ENCODE data around the gene ELOVL6. TPM values are rescaled to one million over a fixed set of nuclear protein-coding genes. Genes with fewer than 3 reads are reported as not detected.
A peak's percentile ranks its signal among the peaks of the same experiment; 100 is the strongest.
"Not testable (repeated sequence)": the region's sequence is repeated elsewhere in the genome, so short reads cannot be mapped to it uniquely, and the experiment has no call there.

Gene ELOVL6
- 1 to 10 TPM; 8.5 to 9.7 TPM for total RNA-seq

GRCh38 chr4:110198435-110199416 lies at the start of gene ELOVL6:
TSS of gene ELOVL6 (minus strand) at chr4:110198615. CDS start at chr4:110198335, 280 bp downstream.
- ChIA-PET CTCF (interaction anchor here (0.9 to 1.6 kb wide), 4 partner anchors 10 to 150 kb away, joined by 3 to 6 read pairs (median 4); no protein-coding TSS in a partner anchor), POLR2A (interaction anchor here (1.3 to 3.3 kb wide), 2 partner anchors 34 to 45 kb away, joined by 3 to 23 read pairs; no protein-coding TSS in a partner anchor)
- Mint-ChIP-seq H3K4me3 (peak within 1 kb of the TSS; percentile 84), H3K4me1 (ENCODE audit: low read depth) (peaks cover 15% of the 10 kb centered on the region), H3K9me3 (no peaks in the 10 kb centered on the region), H3K27me3 (no peaks in the 10 kb centered on the region), H3K36me3 (peaks cover 4% of the 10 kb centered on the region), H3K27ac (peak within 1 kb of the TSS; percentile 87)
- DNase-seq, result peak; percentile 61
- intact Hi-C loops (cut with micrococcal nuclease), result loop anchor here (1.0 to 10.0 kb wide), 5 partner anchors 89 to 764 kb away; partner anchors contain the start of genes MCUB and SEC24B

- Mint-ChIP-seq H3K36me3 (no peaks in the 10 kb centered on the region), H3K4me3 (no peak overlapping the region), H3K27ac (no peak overlapping the region), H3K27me3 (peaks cover 2% of the 10 kb centered on the region), H3K9me3 (no peaks in the 10 kb centered on the region), H3K4me1 (ENCODE audit: low read depth) (no peaks in the 10 kb centered on the region)
- no peak for DNase-seq
- intact Hi-C loops (cut with micrococcal nuclease), result no loop called here
- ChIA-PET POLR2A (no interaction called here), CTCF (no interaction called here)
Measured at GRCh38 chr4:110248100-110248499, 49.7 kb upstream of the ELOVL6 start.

- H3K4me1 Mint-ChIP-seq (ENCODE audit: low read depth), result no peaks in the 10 kb centered on the region
- no peak overlapping the region for H3K4me3 Mint-ChIP-seq
- ChIA-PET POLR2A (no interaction called here), CTCF (no interaction called here)
- peaks cover 2% of the 10 kb centered on the region for H3K27me3 Mint-ChIP-seq
- no peak for DNase-seq
- H3K27ac Mint-ChIP-seq, result no peak overlapping the region
- no peaks in the 10 kb centered on the region for H3K36me3 Mint-ChIP-seq
- H3K9me3 Mint-ChIP-seq, result no peaks in the 10 kb centered on the region
- intact Hi-C loops (cut with micrococcal nuclease), result no loop called here
Measured at GRCh38 chr4:110247591-110247990, 49.2 kb upstream of the ELOVL6 start.

GRCh38 chr4:110245577-110245976 lies 47.2 kb upstream of the ELOVL6 start:
- no peak overlapping the region for H3K4me3 Mint-ChIP-seq
- peaks cover 3% of the 10 kb centered on the region for H3K27me3 Mint-ChIP-seq
- CTCF ChIA-PET, result no interaction called here
- POLR2A ChIA-PET, result no interaction called here
- no peak overlapping the region for H3K27ac Mint-ChIP-seq
- no peaks in the 10 kb centered on the region for H3K36me3 Mint-ChIP-seq
- H3K9me3 Mint-ChIP-seq, result no peaks in the 10 kb centered on the region
- no peaks in the 10 kb centered on the region for H3K4me1 Mint-ChIP-seq (ENCODE audit: low read depth)
- DNase-seq, result no peak
- intact Hi-C loops (cut with micrococcal nuclease), result no loop called here

- CTCF ChIA-PET, result no interaction called here
- H3K36me3 Mint-ChIP-seq, result no peaks in the 10 kb centered on the region
- no peak overlapping the region for H3K27ac Mint-ChIP-seq
- H3K4me1 Mint-ChIP-seq (ENCODE audit: low read depth), result no peaks in the 10 kb centered on the region
- intact Hi-C loops (cut with micrococcal nuclease), result no loop called here
- H3K9me3 Mint-ChIP-seq, result no peaks in the 10 kb centered on the region
- DNase-seq, result no peak
- POLR2A ChIA-PET, result no interaction called here
- peaks cover 7% of the 10 kb centered on the region for H3K27me3 Mint-ChIP-seq
- no peak overlapping the region for H3K4me3 Mint-ChIP-seq
Measured at GRCh38 chr4:110236324-110236723, 37.9 kb upstream of the ELOVL6 start.

GRCh38 chr4:110233581-110233980 lies 35.2 kb upstream of the ELOVL6 start:
- CTCF ChIA-PET, POLR2A ChIA-PET: not testable (repeated sequence)

GRCh38 chr4:110231869-110232268 lies 33.5 kb upstream of the ELOVL6 start:
- Mint-ChIP-seq H3K4me1 (ENCODE audit: low read depth) (no peaks in the 10 kb centered on the region), H3K27ac (no peak overlapping the region), H3K4me3 (no peak overlapping the region), H3K36me3 (no peaks in the 10 kb centered on the region), H3K9me3 (no peaks in the 10 kb centered on the region), H3K27me3 (no peaks in the 10 kb centered on the region)
- DNase-seq, result no peak
- intact Hi-C loops (cut with micrococcal nuclease), result no loop called here
- ChIA-PET POLR2A (no interaction called here), CTCF (no interaction called here)

More at GRCh38 chr4:110233581-110233980, 35.2 kb upstream of the ELOVL6 start:
- H3K9me3 Mint-ChIP-seq; H3K4me3 Mint-ChIP-seq; DNase-seq; H3K36me3 Mint-ChIP-seq; H3K27me3 Mint-ChIP-seq; H3K27ac Mint-ChIP-seq; intact Hi-C loops (cut with micrococcal nuclease); H3K4me1 Mint-ChIP-seq (ENCODE audit: low read depth): not testable (repeated sequence)

GRCh38 chr4:110229266-110229665 lies 30.9 kb upstream of the ELOVL6 start:
- CTCF ChIA-PET, result no interaction called here
- POLR2A ChIA-PET, result no interaction called here
- H3K27ac Mint-ChIP-seq, result no peak overlapping the region
- no peaks in the 10 kb centered on the region for H3K27me3 Mint-ChIP-seq
- H3K4me3 Mint-ChIP-seq, result no peak overlapping the region
- intact Hi-C loops (cut with micrococcal nuclease), result no loop called here
- H3K4me1 Mint-ChIP-seq (ENCODE audit: low read depth), result no peaks in the 10 kb centered on the region
- no peaks in the 10 kb centered on the region for H3K36me3 Mint-ChIP-seq
- DNase-seq, result no peak
- no peaks in the 10 kb centered on the region for H3K9me3 Mint-ChIP-seq

- Mint-ChIP-seq H3K27me3 (no peaks in the 10 kb centered on the region), H3K27ac (no peak overlapping the region), H3K4me3 (no peak overlapping the region), H3K36me3 (no peaks in the 10 kb centered on the region), H3K9me3 (no peaks in the 10 kb centered on the region), H3K4me1 (ENCODE audit: low read depth) (no peaks in the 10 kb centered on the region)
- POLR2A ChIA-PET, result no interaction called here
- intact Hi-C loops (cut with micrococcal nuclease), result no loop called here
- CTCF ChIA-PET, result interaction anchor here (1.1 kb wide), 2 partner anchors 9 to 175 kb away, joined by 3 to 6 read pairs; no protein-coding TSS in a partner anchor
- DNase-seq, result no peak
Measured at GRCh38 chr4:110224812-110225211, 26.4 kb upstream of the ELOVL6 start.

- Mint-ChIP-seq H3K27ac (no peak overlapping the region), H3K36me3 (no peaks in the 10 kb centered on the region), H3K4me1 (ENCODE audit: low read depth) (no peaks in the 10 kb centered on the region), H3K9me3 (peaks cover 4% of the 10 kb centered on the region), H3K27me3 (no peaks in the 10 kb centered on the region), H3K4me3 (no peak overlapping the region)
- intact Hi-C loops (cut with micrococcal nuclease), result no loop called here
- DNase-seq, result no peak
- ChIA-PET POLR2A (no interaction called here), CTCF (no interaction called here)
Measured at GRCh38 chr4:110224142-110224541, 25.7 kb upstream of the ELOVL6 start.

GRCh38 chr4:110218935-110219334 lies 20.5 kb upstream of the ELOVL6 start:
- peaks cover 10% of the 10 kb centered on the region for H3K9me3 Mint-ChIP-seq
- DNase-seq; H3K4me1 Mint-ChIP-seq (ENCODE audit: low read depth); intact Hi-C loops (cut with micrococcal nuclease); H3K27ac Mint-ChIP-seq; H3K36me3 Mint-ChIP-seq; POLR2A ChIA-PET; CTCF ChIA-PET; H3K4me3 Mint-ChIP-seq: not testable (repeated sequence)
- H3K27me3 Mint-ChIP-seq, result peaks cover 10% of the 10 kb centered on the region

GRCh38 chr4:110217181-110217580 lies 18.8 kb upstream of the ELOVL6 start:
- H3K4me3 Mint-ChIP-seq; CTCF ChIA-PET; DNase-seq; H3K27ac Mint-ChIP-seq; intact Hi-C loops (cut with micrococcal nuclease); POLR2A ChIA-PET; H3K4me1 Mint-ChIP-seq (ENCODE audit: low read depth); H3K36me3 Mint-ChIP-seq: not testable (repeated sequence)
- H3K9me3 Mint-ChIP-seq, result peaks cover 10% of the 10 kb centered on the region
- H3K27me3 Mint-ChIP-seq, result peaks cover 10% of the 10 kb centered on the region

GRCh38 chr4:110216129-110216528 lies 17.7 kb upstream of the ELOVL6 start:
- POLR2A ChIA-PET, result no interaction called here
- peaks cover 2% of the 10 kb centered on the region for H3K36me3 Mint-ChIP-seq
- peaks cover 10% of the 10 kb centered on the region for H3K27me3 Mint-ChIP-seq
- no peak overlapping the region for H3K27ac Mint-ChIP-seq
- peaks cover 10% of the 10 kb centered on the region for H3K9me3 Mint-ChIP-seq
- peaks cover 1% of the 10 kb centered on the region for H3K4me1 Mint-ChIP-seq (ENCODE audit: low read depth)
- H3K4me3 Mint-ChIP-seq, result no peak overlapping the region
- CTCF ChIA-PET, result interaction anchor here (0.7 to 1.0 kb wide), 2 partner anchors 9 to 169 kb away, joined by 3 read pairs; no protein-coding TSS in a partner anchor
- intact Hi-C loops (cut with micrococcal nuclease), result no loop called here
- no peak for DNase-seq
